Posterior cingulate gyrus (tissue), 11 donors: ENCODE results near the gene MYOF.
"Not testable (repeated sequence)": the region's sequence is repeated elsewhere in the genome, so short reads cannot be mapped to it uniquely, and the experiment has no call there.

Source experiments
- DNase-seq, 10 donors: peaks; one replicate each; pipeline versions ENCODE4 v3.0.0 to v3.0.0-alpha.2; 2020 to 2021; ENCODE audit warnings: mixed read lengths in 3 of 10
- intact Hi-C: fragments of 100-400 bp; cut with DNase I; formaldehyde crosslinking; loops from one replicate; pipeline ENCODE4 v1.15.1; 2023

MYOF gene

GRCh38 chr10:93437086-93437945 lies 44.8 kb downstream of the MYOF start:
- DNase-seq: peak in 1 of 10 donors; percentile 36
- intact Hi-C loops: no loop called here

DNA sequence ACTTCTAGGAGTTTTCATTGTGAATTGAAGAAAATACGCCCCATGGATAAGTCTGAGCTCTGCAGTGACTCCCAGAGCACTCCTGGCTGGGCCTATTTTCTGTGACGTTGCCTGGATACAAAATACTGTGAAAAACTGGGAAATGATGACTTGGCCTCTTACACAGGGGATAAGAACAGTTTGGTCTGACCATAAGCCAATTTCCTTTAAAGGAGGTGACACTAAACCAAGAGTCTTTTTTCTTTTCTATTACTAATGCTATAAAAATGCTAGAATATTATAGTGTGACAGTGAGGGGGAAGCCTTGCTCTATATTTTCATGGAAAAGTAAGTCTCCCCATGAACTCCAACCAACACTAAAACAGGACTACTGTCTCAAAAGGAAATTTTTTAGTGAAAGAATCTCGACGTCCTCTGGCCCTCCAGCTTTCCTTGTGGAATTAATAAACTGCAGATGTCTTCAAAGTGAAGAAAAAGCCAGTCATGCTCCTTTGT lies 45.5 kb downstream of the MYOF start:
- DNase-seq: no peak
- intact Hi-C loops: no loop called here

- no peak for DNase-seq
- intact Hi-C loops: no loop called here
Observed at GRCh38 chr10:93435621-93436397, 46.3 kb downstream of the MYOF start.

GRCh38 chr10:93434991-93435491 lies 47.1 kb downstream of the MYOF start:
- intact Hi-C loops: no loop called here
- DNase-seq: no peak

DNA sequence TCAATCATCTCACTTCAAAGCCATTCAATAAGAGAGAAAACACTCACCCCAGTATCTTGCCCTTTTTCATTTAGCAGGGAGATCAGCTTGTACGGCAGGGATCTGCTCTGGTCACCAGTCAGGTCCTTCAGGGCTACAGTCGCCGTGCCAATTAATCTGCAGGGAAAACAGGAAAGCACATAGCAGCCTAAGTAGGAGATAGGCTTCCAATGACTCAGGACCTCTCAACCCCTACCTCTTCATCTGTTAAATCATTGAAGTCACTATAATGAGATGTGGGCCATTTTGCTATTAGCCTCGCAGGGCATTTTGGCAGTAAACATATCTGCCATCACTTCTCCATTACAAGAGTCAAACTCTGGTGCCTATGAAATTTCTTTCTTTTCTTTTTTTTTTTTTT lies 50.8 kb downstream of the MYOF start:
- intact Hi-C loops: no loop called here
- DNase-seq: no peak

DNA sequence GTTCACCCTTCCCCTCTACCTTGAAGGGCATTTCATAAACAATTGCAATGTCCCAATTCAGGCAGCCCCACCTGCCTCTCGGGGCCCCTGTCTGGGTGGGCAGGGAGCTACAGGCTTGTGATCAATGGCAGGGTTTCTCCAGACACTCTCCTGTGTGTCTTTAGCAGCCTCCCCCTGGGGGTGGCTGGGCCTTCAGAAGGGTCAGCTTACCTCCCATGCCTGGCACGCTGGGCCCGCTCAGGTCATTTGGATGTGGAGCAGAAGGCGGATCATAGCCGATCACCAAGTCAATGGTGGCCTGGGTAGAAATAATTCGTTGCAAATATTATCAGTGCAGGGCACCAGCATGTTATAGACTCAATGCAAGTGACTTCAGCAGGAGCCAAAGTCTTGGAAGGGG lies 56.3 kb downstream of the MYOF start:
- intact Hi-C loops: no loop called here
- DNase-seq: no peak

GRCh38 chr10:93422118-93422517 lies 60.0 kb downstream of the MYOF start:
- DNase-seq: no peak
- intact Hi-C loops: no loop called here

- intact Hi-C loops: no loop called here
- DNase-seq: no peak
Observed at GRCh38 chr10:93420944-93421825, 60.9 kb downstream of the MYOF start.

DNA sequence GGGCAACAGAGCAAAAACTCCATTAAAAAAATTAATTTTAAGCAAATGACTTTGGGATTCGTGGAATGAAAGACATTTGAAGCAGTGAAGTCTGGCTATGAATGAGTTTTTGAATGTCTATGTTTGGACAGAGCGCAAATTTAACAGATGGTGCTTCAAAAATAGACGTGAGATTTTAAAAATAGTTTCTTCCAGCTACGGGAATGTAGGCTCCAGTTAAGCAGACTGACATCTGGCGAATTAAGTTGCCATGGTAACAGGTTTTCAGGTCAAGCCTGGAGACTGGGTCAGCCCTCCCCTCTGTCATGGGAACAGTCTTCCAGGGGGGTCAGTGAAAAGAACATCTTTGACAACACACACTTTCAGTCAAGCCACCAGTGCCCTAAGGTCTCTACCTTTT lies 62.0 kb downstream of the MYOF start:
- intact Hi-C loops: no loop called here
- peak in 1 of 10 donors; percentile 27 for DNase-seq

DNA sequence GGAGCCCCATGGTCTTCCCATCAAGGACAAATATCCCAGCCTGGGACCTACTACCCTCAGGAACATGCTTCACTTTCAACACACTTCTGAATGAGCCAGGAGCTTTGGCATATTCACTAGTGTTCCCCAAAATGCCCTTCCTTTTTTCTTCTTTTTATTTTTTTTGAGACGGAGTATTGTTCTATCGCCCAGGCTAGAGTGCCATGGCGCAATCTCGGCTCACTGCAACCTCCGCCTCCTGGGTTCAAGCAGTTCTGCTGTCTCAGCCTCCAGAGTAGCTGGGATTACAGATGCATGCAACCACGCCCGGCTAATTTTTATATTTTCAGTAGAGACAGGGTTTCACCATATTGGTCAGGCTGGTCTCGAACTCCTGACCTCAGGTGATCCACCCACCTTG lies 63.1 kb downstream of the MYOF start:
- intact Hi-C loops: not testable (repeated sequence)

DNA sequence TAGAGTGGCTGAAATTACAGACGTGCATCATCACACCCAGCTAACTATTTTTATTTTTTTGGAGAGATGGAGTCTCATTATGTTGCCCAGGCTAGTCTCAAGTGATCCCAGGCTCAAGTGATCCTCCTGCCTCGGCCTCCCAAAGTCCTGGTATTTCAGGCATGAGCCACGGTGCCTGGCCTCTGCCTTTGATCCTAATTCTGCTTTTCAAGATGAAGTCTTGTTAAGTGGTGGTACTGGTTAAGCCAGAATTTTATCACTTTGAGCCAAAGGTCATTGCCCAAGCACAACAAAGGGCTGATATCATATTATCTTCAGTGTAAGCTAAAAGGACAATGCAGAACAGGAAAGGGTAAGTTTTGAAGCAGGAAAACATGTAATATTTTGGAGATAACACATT lies 64.2 kb downstream of the MYOF start:
- intact Hi-C loops: no loop called here
- no peak for DNase-seq

More for the DNA sequence above, 63.1 kb downstream of the MYOF start:
- not testable (repeated sequence) for DNase-seq

- peak in 3 of 10 donors; percentile 17 to 23 (median 19) for DNase-seq
- intact Hi-C loops: no loop called here
Observed at GRCh38 chr10:93417266-93417665, 64.9 kb downstream of the MYOF start.

DNA sequence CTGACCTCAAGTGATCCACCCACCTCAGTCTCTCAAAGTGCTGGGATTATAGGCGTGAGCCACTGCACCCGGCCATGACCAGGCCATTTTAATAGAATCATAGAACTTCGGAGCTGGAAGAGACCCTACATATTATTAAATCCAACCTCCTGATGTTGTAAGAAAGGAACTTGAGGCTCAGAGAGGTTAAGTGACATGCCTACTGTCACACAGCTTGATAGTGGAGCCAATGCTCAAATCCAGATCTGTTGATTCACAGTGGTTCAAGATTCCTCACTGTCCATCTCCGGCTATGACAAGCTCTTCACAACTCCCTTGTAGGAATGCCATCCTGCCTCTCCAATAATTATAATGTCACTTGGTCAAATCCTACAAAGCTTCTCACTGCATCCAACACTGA lies 65.3 kb downstream of the MYOF start:
- no peak for DNase-seq
- intact Hi-C loops: no loop called here

- DNase-seq: no peak
- intact Hi-C loops: no loop called here
Observed at GRCh38 chr10:93415693-93416092, 66.4 kb downstream of the MYOF start.

- DNase-seq: no peak
- intact Hi-C loops: no loop called here
Observed at GRCh38 chr10:93413252-93413689, 68.9 kb downstream of the MYOF start.

DNA sequence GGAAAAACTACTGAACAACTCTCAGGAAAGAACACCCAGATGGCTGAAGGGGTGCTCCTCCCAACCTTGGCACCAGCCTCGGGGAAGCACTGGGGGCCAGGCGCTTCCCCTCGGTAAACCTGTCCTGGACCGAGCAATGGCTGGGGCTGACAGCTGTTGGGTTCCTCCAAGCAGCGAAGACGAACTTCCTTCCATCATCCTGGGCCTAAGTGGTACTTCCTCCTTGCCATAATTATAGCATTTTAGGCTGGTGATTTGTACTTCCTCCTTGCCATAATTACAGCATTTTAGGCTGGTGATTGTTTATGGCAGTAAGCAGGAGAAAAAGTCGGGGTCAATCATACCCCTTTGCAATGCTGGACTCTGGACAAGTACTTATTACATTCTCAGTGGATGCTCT lies 69.3 kb downstream of the MYOF start:
- DNase-seq: no peak
- intact Hi-C loops: no loop called here

- intact Hi-C loops: no loop called here
- DNase-seq: no peak
Observed at GRCh38 chr10:93410697-93411348, 71.3 kb downstream of the MYOF start.

DNA sequence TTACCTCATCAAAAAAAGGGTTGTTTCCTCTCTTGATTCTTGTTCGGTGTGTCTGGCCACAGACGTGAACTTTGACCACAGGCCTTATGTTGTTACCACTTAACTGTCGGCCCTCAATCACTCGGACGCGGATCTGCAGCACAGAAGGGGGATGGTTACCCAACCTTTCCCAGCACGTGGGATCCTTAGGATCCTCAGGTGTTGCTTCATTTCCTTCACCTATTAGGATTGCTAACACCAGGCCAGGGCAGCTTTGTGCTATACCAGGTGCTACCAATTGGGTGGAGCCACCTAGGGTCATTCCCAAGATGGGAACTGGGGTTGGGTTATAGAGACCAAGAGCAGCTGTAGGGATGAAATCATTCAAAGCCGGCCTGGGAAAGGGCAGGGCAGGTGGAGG lies 73.4 kb downstream of the MYOF start:
- intact Hi-C loops: no loop called here
- no peak for DNase-seq

- intact Hi-C loops: no loop called here
- no peak for DNase-seq
Observed at GRCh38 chr10:93406364-93407145, 75.6 kb downstream of the MYOF start.
